ENCODE data around the gene SLC38A2.
A peak's percentile ranks its signal among the peaks of the same experiment; 100 is the strongest.

The SLC38A2 gene

GRCh38 chr12:46361667-46362034, 10.9 kb downstream of the SLC38A2 start:
- Histone ChIP-seq H3K9ac (ENCODE audit: low read depth, low read length, poor library complexity, severe bottlenecking) (no peak overlapping the region), H3F3A (ENCODE audit: low read depth) (peaks cover 19% of the 10 kb centered on the region; the same call in 1 of the 2 replicates), H3K36me3 (ENCODE audit: insufficient read depth, low read length) (peaks cover 83% of the 10 kb centered on the region), H3K79me2 (ENCODE audit: insufficient read depth, low read length) (peaks cover 57% of the 10 kb centered on the region), H3K4me2 (ENCODE audit: low read depth, low read length, poor library complexity, severe bottlenecking) (peak overlapping the region; percentile 95), H3K27me3 (ENCODE audit: insufficient read depth, low read length, poor library complexity, severe bottlenecking) (no peaks in the 10 kb centered on the region), H3K9me2 (replicated peaks; ENCODE audit: low read depth, low read length) (no peaks in the 10 kb centered on the region), H3K4me3 (ENCODE audit: low read length, poor library complexity, severe bottlenecking) (peak overlapping the region; percentile 2), H2AFZ (ENCODE audit: low read length) (no peak overlapping the region), H3K9me3 (ENCODE audit: insufficient read depth, low read depth, low read length) (no peaks in the 10 kb centered on the region), H3K4me1 (ENCODE audit: insufficient read depth, low read length, poor library complexity, severe bottlenecking) (peaks cover 50% of the 10 kb centered on the region), H4K20me1 (ENCODE audit: insufficient read depth, low read length, poor library complexity, severe bottlenecking) (peaks cover 84% of the 10 kb centered on the region)
- no peak for TF ChIP-seq EZH2phosphoT487 (IDR thresholded peaks at IDR 0.05; ENCODE audit: borderline replicate concordance)
- no peak for TF ChIP-seq CTCF (conservative IDR thresholded peaks at IDR 0.05; ENCODE audit: low read length)

- no peak overlapping the region for H2AFZ ChIP-seq (ENCODE audit: low read length)
- H3K4me2 ChIP-seq (ENCODE audit: low read depth, low read length, poor library complexity, severe bottlenecking) = peak overlapping the region; percentile 95
- peaks cover 78% of the 10 kb centered on the region for H3K36me3 ChIP-seq (ENCODE audit: insufficient read depth, low read length)
- peaks cover 19% of the 10 kb centered on the region; the same call in 1 of the 2 replicates for H3F3A ChIP-seq (ENCODE audit: low read depth)
- peaks cover 78% of the 10 kb centered on the region for H4K20me1 ChIP-seq (ENCODE audit: insufficient read depth, low read length, poor library complexity, severe bottlenecking)
- H3K9ac ChIP-seq (ENCODE audit: low read depth, low read length, poor library complexity, severe bottlenecking) = no peak overlapping the region
- H3K4me1 ChIP-seq (ENCODE audit: insufficient read depth, low read length, poor library complexity, severe bottlenecking) = peaks cover 44% of the 10 kb centered on the region
- peaks cover 52% of the 10 kb centered on the region for H3K79me2 ChIP-seq (ENCODE audit: insufficient read depth, low read length)
- H3K4me3 ChIP-seq (ENCODE audit: low read length, poor library complexity, severe bottlenecking) = peak overlapping the region; percentile 2
- no peaks in the 10 kb centered on the region for H3K27me3 ChIP-seq (ENCODE audit: insufficient read depth, low read length, poor library complexity, severe bottlenecking)
- no peaks in the 10 kb centered on the region for H3K9me3 ChIP-seq (ENCODE audit: insufficient read depth, low read depth, low read length)
- no peak for TF ChIP-seq EZH2phosphoT487 (IDR thresholded peaks at IDR 0.05; ENCODE audit: borderline replicate concordance)
- TF ChIP-seq CTCF (conservative IDR thresholded peaks at IDR 0.05; ENCODE audit: low read length) = no peak
- no peaks in the 10 kb centered on the region for H3K9me2 ChIP-seq (replicated peaks; ENCODE audit: low read depth, low read length)
Observed at GRCh38 chr12:46360908-46361666, 11.5 kb downstream of the SLC38A2 start.

GRCh38 chr12:46360370-46360769, 12.2 kb downstream of the SLC38A2 start:
- H3K4me2 ChIP-seq (ENCODE audit: low read depth, low read length, poor library complexity, severe bottlenecking) = no peak overlapping the region
- H3K4me1 ChIP-seq (ENCODE audit: insufficient read depth, low read length, poor library complexity, severe bottlenecking) = peaks cover 37% of the 10 kb centered on the region

More at GRCh38 chr12:46360370-46360769, 12.2 kb downstream of the SLC38A2 start:
- Histone ChIP-seq H3K9me3 (ENCODE audit: insufficient read depth, low read depth, low read length) (no peaks in the 10 kb centered on the region), H3K27me3 (ENCODE audit: insufficient read depth, low read length, poor library complexity, severe bottlenecking) (no peaks in the 10 kb centered on the region), H3K9ac (ENCODE audit: low read depth, low read length, poor library complexity, severe bottlenecking) (no peak overlapping the region), H3K9me2 (replicated peaks; ENCODE audit: low read depth, low read length) (no peaks in the 10 kb centered on the region), H3K36me3 (ENCODE audit: insufficient read depth, low read length) (peaks cover 71% of the 10 kb centered on the region), H4K20me1 (ENCODE audit: insufficient read depth, low read length, poor library complexity, severe bottlenecking) (peaks cover 71% of the 10 kb centered on the region), H3F3A (ENCODE audit: low read depth) (peaks cover 19% of the 10 kb centered on the region; the same call in 1 of the 2 replicates), H3K4me3 (ENCODE audit: low read length, poor library complexity, severe bottlenecking) (no peak overlapping the region), H3K79me2 (ENCODE audit: insufficient read depth, low read length) (peaks cover 44% of the 10 kb centered on the region), H2AFZ (ENCODE audit: low read length) (no peak overlapping the region)
- no peak for TF ChIP-seq CTCF (conservative IDR thresholded peaks at IDR 0.05; ENCODE audit: low read length)
- no peak for TF ChIP-seq EZH2phosphoT487 (IDR thresholded peaks at IDR 0.05; ENCODE audit: borderline replicate concordance)
